HepG2 (cell line): ENCODE results near the gene ECPAS. TPM values are rescaled to one million over a fixed set of nuclear protein-coding genes. Genes with fewer than 3 reads are reported as not detected.

Source experiments
- AHR ChIP-seq: IDR thresholded peaks from 2 replicates; pipeline ENCODE4 v1.6.1; 2018; ENCODE audit warnings: missing genetic modification reagents, missing compliant biosample characterization
- BRD4 ChIP-seq: sonication (generic); formaldehyde crosslinking; IDR thresholded peaks from 2 replicates; pipeline ENCODE4 v1.4.0; 2020; ENCODE audit warnings: missing genetic modification reagents
- FOXA3 ChIP-seq: IDR thresholded peaks from 2 replicates; pipeline ENCODE4 v1.6.1; 2016; ENCODE audit warnings: missing genetic modification reagents, missing compliant biosample characterization
- FOXO1 ChIP-seq: sonication (generic); formaldehyde crosslinking; IDR thresholded peaks from 2 replicates; pipeline ENCODE4 v1.4.0; 2020; ENCODE audit warnings: missing genetic modification reagents
- GTF2F1 ChIP-seq: fragments of 150-350 bp; IDR thresholded peaks from 2 replicates; pipeline ENCODE4 v1.6.1; 2014; ENCODE audit warnings: low read length
- HCFC1 ChIP-seq: fragments of 150-350 bp; IDR thresholded peaks from 2 replicates; pipeline ENCODE4 v1.6.1; 2014; ENCODE audit warnings: low read depth, low read length
- HMG20B ChIP-seq: conservative IDR thresholded peaks from 2 replicates; pipeline ENCODE4 v1.6.1; 2016; ENCODE audit warnings: missing genetic modification reagents, missing compliant biosample characterization
- HOMEZ ChIP-seq: IDR thresholded peaks from 2 replicates; pipeline ENCODE4 v1.6.1; 2016; ENCODE audit warnings: low read depth
- HOXA5 ChIP-seq: sonication (generic); formaldehyde crosslinking; IDR thresholded peaks from 2 replicates; pipeline ENCODE4 v1.4.0; 2020; ENCODE audit warnings: missing genetic modification reagents
- KDM1A ChIP-seq: IDR thresholded peaks from 2 replicates; pipeline ENCODE4 v1.6.1; 2016; ENCODE audit warnings: missing compliant biosample characterization
- MEF2D ChIP-seq: sonication (generic); formaldehyde crosslinking; IDR thresholded peaks from 2 replicates; pipeline ENCODE4 v1.5.1; 2020; ENCODE audit warnings: mild to moderate bottlenecking, missing genetic modification reagents
- NFATC3 ChIP-seq: sonication (generic); formaldehyde crosslinking; IDR thresholded peaks from 2 replicates; pipeline ENCODE4 v1.5.1; 2020; ENCODE audit warnings: mild to moderate bottlenecking, missing genetic modification reagents
- NR2F2 ChIP-seq: IDR thresholded peaks from 2 replicates; pipeline ENCODE4 v1.6.1; 2012; ENCODE audit warnings: low read depth, inconsistent platforms, borderline replicate concordance
- POGK ChIP-seq: sonication (generic); formaldehyde crosslinking; conservative IDR thresholded peaks from 2 replicates; pipeline ENCODE4 v1.8.0; 2022; ENCODE audit warnings: mild to moderate bottlenecking, moderate library complexity, missing genetic modification reagents
- SPEN ChIP-seq: sonication (generic); formaldehyde crosslinking; IDR thresholded peaks from 2 replicates; pipeline ENCODE4 v1.5.1; 2020; ENCODE audit warnings: low read depth, mild to moderate bottlenecking, missing genetic modification reagents
- TARDBP ChIP-seq: sonication (generic); formaldehyde crosslinking; IDR thresholded peaks from 2 replicates; pipeline ENCODE4 v1.8.0; 2022; ENCODE audit warnings: mild to moderate bottlenecking, missing genetic modification reagents
- ZFP36L1 ChIP-seq: sonication (generic); formaldehyde crosslinking; IDR thresholded peaks from 2 replicates; pipeline ENCODE4 v1.8.0; 2022; ENCODE audit warnings: mild to moderate bottlenecking, missing genetic modification reagents, moderate library complexity
- ZMYM2 ChIP-seq: sonication (generic); formaldehyde crosslinking; IDR thresholded peaks from 2 replicates; pipeline ENCODE4 v1.8.0; 2022; ENCODE audit warnings: mild to moderate bottlenecking, missing genetic modification reagents
- ZNF333 ChIP-seq: sonication (generic); formaldehyde crosslinking; IDR thresholded peaks from 2 replicates; pipeline ENCODE4 v1.4.0; 2020; ENCODE audit warnings: mild to moderate bottlenecking, missing genetic modification reagents, borderline replicate concordance
- ZNF788 ChIP-seq: sonication (generic); formaldehyde crosslinking; IDR thresholded peaks from 2 replicates; pipeline ENCODE4 v1.5.0; 2020; ENCODE audit warnings: mild to moderate bottlenecking, missing genetic modification reagents, borderline replicate concordance
- ZNF878 ChIP-seq: sonication (generic); formaldehyde crosslinking; IDR thresholded peaks from 2 replicates; pipeline ENCODE4 v1.8.1; 2023; ENCODE audit warnings: mild to moderate bottlenecking, missing genetic modification reagents, moderate library complexity
- polyA plus RNA-seq, 8 experiments: library from polyadenylated mRNA; depleted of rRNA in 3 of 8; stranded (reverse) in 7 of 8; unstranded in 1 of 8; fragments of >200 nt; fragmentation: Illumina TruSeq in 4 of 8; extraction: Trizol in 4 of 8; gene quantifications; 2 replicates each; pipeline versions ENCODE4 v1.2.1 to v1.2.3, GENCODE V29; 2011 to 2016; ENCODE audit warnings: low read depth in 4 of 8, missing spikeins in 1 of 8, mixed read lengths in 1 of 8; ENCODE audit not compliant: insufficient read depth in 1 of 8
- total RNA-seq, 5 experiments: library from RNA; depleted of rRNA; stranded (reverse); fragments of >200 nt; fragmentation: Illumina TruSeq; extraction: Trizol; gene quantifications; 2 replicates each; pipeline ENCODE4 v1.2.3, GENCODE V29; 2016; ENCODE audit warnings: low read depth in 1 of 5
- TF ChIP-seq, protein P1 (sequence below): sonication (generic); formaldehyde crosslinking; IDR thresholded peaks from 2 replicates; pipeline ENCODE4 v1.5.0; 2020; ENCODE audit warnings: mild to moderate bottlenecking, missing genetic modification reagents
- TF ChIP-seq, protein P2 (sequence below): sonication (generic); formaldehyde crosslinking; conservative IDR thresholded peaks from 2 replicates; pipeline ENCODE4 v1.4.0; 2020; ENCODE audit warnings: missing genetic modification reagents

Gene ECPAS
- total and polyA plus RNA-seq, 2 of the 13 experiments (the other 11 are each of a cell fraction or from before 2014, with no cell fraction given) = 35.3 to 58.0 TPM

- TF ChIP-seq ZFP36L1 (CRISPR knock-in tag) (no peak), ZNF878 (CRISPR knock-in tag) (0 out of 2 replicates have a peak, but pooled peaks have one; percentile 31), SPEN (CRISPR knock-in tag) (no peak), HCFC1 (no peak), NR2F2 (peak; percentile 98), KDM1A (CRISPR knock-in tag) (peak; percentile 97), FOXA3 (CRISPR knock-in tag) (peak; percentile 99), ZNF788 (no peak), ZMYM2 (CRISPR knock-in tag) (no peak), BRD4 (CRISPR knock-in tag) (no peak), FOXO1 (CRISPR knock-in tag) (peak; percentile 85; the same call in 1 of the 2 replicates), HOMEZ (CRISPR knock-in tag) (no peak), HMG20B (CRISPR knock-in tag) (peak; percentile 100), POGK (no peak), AHR (CRISPR knock-in tag) (no peak), TARDBP (CRISPR knock-in tag) (peak; percentile 69; the same call in 1 of the 2 replicates), NFATC3 (no peak), HOXA5 (CRISPR knock-in tag) (no peak), ZNF333 (CRISPR knock-in tag) (no peak), GTF2F1 (no peak), MEF2D (CRISPR knock-in tag) (0 out of 2 replicates have a peak, but pooled peaks have one; percentile 31)
- TF ChIP-seq, protein P1, sequence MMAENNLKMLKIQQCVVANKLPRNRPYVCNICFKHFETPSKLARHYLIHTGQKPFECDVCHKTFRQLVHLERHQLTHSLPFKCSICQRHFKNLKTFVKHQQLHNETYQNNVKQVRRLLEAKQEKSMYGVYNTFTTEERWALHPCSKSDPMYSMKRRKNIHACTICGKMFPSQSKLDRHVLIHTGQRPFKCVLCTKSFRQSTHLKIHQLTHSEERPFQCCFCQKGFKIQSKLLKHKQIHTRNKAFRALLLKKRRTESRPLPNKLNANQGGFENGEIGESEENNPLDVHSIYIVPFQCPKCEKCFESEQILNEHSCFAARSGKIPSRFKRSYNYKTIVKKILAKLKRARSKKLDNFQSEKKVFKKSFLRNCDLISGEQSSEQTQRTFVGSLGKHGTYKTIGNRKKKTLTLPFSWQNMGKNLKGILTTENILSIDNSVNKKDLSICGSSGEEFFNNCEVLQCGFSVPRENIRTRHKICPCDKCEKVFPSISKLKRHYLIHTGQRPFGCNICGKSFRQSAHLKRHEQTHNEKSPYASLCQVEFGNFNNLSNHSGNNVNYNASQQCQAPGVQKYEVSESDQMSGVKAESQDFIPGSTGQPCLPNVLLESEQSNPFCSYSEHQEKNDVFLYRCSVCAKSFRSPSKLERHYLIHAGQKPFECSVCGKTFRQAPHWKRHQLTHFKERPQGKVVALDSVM (CRISPR knock-in tag) = no peak
- TF ChIP-seq, protein P2, sequence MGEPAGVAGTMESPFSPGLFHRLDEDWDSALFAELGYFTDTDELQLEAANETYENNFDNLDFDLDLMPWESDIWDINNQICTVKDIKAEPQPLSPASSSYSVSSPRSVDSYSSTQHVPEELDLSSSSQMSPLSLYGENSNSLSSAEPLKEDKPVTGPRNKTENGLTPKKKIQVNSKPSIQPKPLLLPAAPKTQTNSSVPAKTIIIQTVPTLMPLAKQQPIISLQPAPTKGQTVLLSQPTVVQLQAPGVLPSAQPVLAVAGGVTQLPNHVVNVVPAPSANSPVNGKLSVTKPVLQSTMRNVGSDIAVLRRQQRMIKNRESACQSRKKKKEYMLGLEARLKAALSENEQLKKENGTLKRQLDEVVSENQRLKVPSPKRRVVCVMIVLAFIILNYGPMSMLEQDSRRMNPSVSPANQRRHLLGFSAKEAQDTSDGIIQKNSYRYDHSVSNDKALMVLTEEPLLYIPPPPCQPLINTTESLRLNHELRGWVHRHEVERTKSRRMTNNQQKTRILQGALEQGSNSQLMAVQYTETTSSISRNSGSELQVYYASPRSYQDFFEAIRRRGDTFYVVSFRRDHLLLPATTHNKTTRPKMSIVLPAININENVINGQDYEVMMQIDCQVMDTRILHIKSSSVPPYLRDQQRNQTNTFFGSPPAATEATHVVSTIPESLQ (CRISPR knock-in tag) = no peak
Measured at GRCh38 chr9:111348821-111349271, 135.3 kb downstream of the ECPAS start (continued).
